Measurements from ENCODE around the gene ZFX. TPM values are rescaled to one million over a fixed set of nuclear protein-coding genes. Genes with fewer than 3 reads are reported as not detected.

Gene ZFX
- total RNA-seq, 1 experiment from 2014 or later = 27.1 TPM

DNA sequence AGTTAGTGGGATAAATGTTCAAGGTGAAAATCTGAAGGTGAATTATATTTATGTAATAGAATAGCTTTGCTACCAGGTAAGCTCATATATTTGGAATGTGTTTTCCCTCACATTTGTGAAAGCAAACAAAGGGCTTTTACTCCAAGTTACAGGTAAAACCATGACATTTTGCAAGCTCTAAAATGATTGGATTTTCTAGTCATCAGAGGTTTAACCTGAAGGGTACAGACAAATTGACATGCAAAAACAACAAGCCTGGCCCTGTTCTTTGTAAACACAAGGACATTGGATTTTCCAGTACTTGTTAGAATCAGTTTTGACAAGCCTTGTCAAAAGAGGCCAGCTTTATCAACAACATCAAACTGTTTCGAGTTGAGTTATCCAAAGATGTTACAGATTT is 51.7 kb downstream of the ZFX start:
- no peak for DNase-seq (ENCODE audit: low spot score)

DNA sequence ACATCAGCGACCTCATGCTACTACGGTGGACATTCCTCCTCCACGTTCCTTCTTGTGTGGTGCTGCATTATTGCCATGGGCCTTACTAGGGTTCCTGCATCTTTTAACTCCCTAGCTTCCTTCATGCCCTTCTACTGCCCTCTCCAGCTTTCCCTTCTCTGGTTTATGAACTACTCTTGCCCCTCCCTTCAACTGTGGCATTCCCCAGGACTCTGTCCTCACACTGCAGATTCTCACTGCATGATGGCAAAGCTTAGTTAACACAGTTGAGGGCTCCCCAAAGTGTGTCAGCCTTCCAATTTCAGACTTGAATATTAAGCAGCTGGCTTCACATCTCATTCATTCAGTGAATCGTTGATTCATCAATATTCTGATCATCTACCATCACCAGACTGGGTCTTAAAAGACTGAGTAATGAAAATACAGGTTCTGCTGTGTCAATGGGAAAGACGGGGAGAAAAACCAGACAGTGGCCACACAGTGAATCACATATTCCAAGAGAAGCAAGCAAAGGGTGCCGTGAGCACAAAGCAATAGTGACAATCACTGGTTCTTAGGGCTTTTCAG is 53.0 kb downstream of the ZFX start:
- DNase-seq (ENCODE audit: low spot score) = no peak

DNA sequence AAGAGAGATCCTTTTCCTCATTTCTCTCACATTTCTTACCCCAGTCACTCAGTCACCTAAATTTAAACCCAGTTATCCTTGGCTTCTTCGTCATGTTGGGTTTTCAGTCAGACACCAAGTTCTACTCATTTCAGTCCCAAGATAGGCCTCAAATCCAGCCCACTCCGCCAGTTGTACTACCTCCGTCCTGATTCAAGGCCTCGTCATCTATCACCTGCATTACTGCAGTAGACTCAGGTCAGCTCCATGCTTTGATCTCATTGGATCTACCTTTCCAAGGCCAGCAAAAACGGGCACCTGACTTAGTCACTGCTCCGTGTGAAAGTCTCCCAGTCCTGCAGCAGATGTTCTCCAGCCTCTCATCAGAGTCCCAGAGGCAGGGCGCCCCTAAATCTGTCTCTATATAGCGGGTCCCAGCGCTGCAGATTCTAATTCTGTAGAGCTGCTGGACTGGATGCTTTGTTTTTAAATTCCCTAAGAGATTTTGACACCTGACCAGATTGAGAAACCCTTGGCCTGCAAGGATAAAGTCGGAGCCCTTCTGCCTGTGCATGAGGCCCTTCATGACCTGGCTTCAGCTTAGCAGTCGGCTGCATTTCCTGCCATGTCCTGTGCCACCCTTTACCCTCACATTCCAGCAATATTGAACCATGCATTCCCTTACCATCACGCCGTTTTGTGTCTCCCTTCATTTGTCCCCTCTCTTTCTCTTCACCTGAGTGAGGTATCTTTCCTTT is 53.7 kb downstream of the ZFX start:
- no peak for DNase-seq (ENCODE audit: low spot score)

- DNase-seq (ENCODE audit: low spot score) = no peak
Measured at GRCh38 chrX:24204331-24204730, 54.8 kb downstream of the ZFX start.

GRCh38 chrX:24204958-24205357 is 55.4 kb downstream of the ZFX start:
- DNase-seq (ENCODE audit: low spot score) = no peak

DNA sequence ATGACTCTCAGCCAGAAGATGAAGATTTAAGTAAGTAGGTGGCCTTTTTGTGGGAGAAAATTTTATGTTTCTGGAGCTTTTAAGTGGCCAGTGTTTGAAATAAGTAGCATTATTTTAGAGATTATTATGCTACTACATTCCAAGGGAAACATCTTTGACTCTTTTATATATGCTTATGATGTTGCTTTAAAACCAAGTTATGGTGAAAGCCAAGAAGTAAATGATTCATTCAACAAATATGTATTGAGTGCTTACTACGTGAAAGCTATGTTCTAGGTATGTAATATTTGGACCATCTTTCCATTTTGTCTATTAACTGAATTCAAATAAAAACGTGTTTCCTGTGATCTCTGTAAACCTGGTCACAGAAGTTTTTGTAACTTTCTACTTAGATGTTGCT is 58.3 kb downstream of the ZFX start:
- no peak for DNase-seq (ENCODE audit: low spot score)

DNA sequence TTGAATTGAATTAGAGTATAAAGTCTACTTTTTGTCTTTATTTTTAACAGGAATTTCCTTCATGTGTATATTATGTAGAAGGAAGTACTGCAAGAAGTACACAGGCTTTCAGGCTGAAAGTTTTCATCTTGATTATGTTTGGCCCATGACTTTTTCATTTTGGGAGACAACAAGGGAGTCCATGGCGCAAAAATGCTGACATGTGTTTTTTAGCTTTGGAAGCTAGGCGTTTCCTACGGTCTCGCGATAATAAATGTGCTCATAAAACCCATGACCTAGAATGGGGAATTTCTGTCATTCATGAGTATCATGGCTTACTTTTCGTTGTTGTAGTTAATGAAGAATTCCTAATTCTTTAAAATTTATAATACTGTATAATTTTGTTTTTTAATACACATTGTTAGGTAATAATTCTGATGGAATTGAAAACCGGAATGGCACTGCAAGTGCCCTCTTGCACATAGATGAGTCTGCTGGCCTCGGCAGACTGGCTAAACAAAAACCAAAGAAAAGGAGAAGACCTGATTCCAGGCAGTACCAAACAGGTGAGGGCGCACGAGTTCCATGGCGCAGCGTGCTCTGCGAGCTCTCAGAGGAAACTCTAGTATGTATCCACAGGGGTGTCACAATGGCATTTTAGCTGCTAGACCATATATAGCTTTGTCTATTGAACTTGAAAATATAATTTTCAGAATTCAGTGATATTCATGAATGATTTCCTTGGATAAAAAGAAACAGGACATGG is 59.1 kb downstream of the ZFX start:
- DNase-seq (ENCODE audit: low spot score) = no peak

- DNase-seq (ENCODE audit: low spot score) = no peak
Measured at GRCh38 chrX:24210190-24210589, 60.7 kb downstream of the ZFX start.

- no peak for DNase-seq (ENCODE audit: low spot score)
Measured at GRCh38 chrX:24214568-24214967, 65.0 kb downstream of the ZFX start.

- DNase-seq (ENCODE audit: low spot score) = no peak
Measured at GRCh38 chrX:24215272-24215671, 65.7 kb downstream of the ZFX start.

- DNase-seq (ENCODE audit: low spot score) = no peak
Measured at GRCh38 chrX:24216037-24216436, 66.5 kb downstream of the ZFX start.

DNA sequence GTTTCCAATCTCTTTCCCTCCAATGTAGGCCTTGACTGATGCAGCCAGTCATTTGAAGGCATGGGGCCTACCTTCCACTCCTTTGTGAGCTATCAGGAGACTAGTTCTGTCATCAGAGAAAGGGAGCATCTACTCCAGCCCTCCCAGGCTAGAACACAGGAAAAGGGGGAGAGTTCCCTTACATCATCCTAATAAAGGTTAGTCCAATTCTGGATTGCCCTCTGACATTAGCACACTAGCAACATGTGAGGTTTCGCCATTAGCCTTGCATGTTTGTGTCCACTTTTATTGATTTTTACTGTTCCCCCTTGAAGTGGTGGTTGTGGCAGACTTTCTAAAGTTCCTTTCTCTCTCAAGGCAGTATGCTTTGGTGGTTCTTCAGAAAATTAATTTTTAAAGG is 67.3 kb downstream of the ZFX start:
- DNase-seq (ENCODE audit: low spot score) = no peak

- DNase-seq (ENCODE audit: low spot score) = no peak
Measured at GRCh38 chrX:24219320-24219719, 69.8 kb downstream of the ZFX start.

DNA sequence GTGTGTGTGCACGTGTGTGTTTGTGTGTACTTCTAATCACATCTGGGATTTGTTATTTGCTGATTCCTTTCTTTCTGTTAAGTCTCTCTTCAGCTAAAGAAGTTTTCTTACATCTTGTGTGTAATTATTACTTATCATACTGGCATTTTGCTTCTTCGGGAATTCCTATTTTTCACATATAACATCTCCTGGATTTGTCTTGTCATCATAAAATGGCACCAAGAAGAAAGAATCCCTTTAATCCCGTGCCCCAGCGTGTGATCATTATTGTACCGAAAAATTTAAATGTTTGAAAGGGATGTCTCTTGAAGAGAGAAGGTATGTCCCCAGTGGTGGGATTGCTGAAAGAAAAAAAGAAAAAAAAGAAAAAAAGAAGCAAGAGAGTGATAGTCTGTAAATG is 72.3 kb downstream of the ZFX start:
- DNase-seq (ENCODE audit: low spot score) = no peak

DNA sequence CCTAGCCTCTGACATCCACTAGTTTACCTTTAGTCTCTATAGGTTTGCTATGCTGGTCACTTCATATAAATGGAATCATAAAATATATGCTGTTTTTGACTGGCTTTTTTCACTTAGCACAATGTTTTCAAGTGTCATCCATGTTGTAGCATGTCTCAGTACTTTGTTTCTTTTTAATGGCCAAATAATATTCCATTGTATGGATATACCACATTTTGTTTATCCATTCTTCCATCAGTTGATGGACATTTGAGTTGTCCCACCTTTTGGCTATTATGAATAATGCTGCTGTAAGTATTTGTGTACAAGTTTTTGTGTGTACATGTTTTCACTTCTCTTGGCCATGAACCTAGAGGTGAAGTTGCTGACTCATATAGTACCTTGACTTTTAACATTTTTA is 75.7 kb downstream of the ZFX start:
- DNase-seq (ENCODE audit: low spot score) = no peak

GRCh38 chrX:24226176-24226575 is 76.6 kb downstream of the ZFX start:
- DNase-seq (ENCODE audit: low spot score) = no peak

DNA sequence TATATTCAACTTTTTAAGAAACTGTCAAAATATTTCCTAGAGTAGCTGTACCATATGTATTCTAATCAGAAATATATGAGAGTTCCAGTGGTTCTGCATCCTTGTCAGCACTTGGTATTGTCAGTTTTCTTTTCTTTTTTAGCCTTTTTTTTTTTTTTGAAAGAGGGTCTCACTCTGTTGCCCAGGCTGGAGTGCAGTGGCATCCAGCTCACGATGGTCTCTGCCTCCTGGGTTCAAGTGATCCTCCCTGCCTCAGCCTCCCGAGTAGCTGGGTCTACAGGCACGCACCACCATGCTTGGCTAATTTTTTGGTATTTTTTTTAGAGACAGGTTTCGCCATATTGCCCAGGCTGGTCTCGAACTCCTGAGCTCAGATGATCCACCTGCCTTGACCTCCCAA is 79.1 kb downstream of the ZFX start:
- no peak for DNase-seq (ENCODE audit: low spot score)

- peak; percentile 37 for DNase-seq (ENCODE audit: low spot score)
Measured at GRCh38 chrX:24229400-24229879, 79.9 kb downstream of the ZFX start.

DNA sequence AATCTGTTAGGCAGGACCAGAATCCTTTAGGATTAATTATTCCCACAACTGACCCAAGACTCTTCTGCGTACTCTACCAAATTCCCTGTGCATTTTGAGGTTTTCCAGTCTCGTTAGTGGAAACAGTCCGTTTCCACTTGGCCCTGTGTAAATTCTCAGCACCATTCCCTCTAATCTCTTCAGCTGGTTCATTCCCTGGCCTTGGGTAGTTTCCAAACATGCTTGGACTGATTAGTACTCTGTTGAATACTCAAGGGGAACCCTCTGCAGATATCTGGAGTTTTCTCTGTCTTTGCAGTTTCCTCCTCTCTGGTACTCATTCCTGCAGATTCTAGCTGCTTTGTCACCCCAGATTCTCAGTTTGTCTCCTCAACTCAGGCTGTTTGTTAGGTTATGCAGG is 80.4 kb downstream of the ZFX start:
- no peak for DNase-seq (ENCODE audit: low spot score)

GRCh38 chrX:24231131-24231540 is 81.6 kb downstream of the ZFX start:
- DNase-seq (ENCODE audit: low spot score) = peak; percentile 81

GRCh38 chrX:24231641-24232179 is 82.2 kb downstream of the ZFX start:
- DNase-seq (ENCODE audit: low spot score) = no peak

GRCh38 chrX:24232796-24233195 is 83.3 kb downstream of the ZFX start:
- DNase-seq (ENCODE audit: low spot score) = no peak
